ENCODE measurements around the gene GPR173.

GRCh38 chrX:53071064-53071463 lies 22.5 kb downstream of the GPR173 start:
- TF ChIP-seq CTCF (IDR thresholded peaks at IDR 0.05; ENCODE audit: insufficient read depth, low read length, poor library complexity, severe bottlenecking): no peak
- TF ChIP-seq EZH2phosphoT487 (conservative IDR thresholded peaks at IDR 0.05; ENCODE audit: low read length): no peak

Measured in SU-DHL-6 (cell line).